HG03280 (cell line): Measurements from ENCODE around the gene JADE1.

Experiments used
- ATAC-seq: cut with Tn5 transposase; IDR thresholded peaks from one replicate; pipeline ENCODE4 v1.9.1; 2021; ENCODE audit warnings: mild to moderate bottlenecking, moderate library complexity; ENCODE audit not compliant: unreplicated experiment

Gene JADE1

DNA sequence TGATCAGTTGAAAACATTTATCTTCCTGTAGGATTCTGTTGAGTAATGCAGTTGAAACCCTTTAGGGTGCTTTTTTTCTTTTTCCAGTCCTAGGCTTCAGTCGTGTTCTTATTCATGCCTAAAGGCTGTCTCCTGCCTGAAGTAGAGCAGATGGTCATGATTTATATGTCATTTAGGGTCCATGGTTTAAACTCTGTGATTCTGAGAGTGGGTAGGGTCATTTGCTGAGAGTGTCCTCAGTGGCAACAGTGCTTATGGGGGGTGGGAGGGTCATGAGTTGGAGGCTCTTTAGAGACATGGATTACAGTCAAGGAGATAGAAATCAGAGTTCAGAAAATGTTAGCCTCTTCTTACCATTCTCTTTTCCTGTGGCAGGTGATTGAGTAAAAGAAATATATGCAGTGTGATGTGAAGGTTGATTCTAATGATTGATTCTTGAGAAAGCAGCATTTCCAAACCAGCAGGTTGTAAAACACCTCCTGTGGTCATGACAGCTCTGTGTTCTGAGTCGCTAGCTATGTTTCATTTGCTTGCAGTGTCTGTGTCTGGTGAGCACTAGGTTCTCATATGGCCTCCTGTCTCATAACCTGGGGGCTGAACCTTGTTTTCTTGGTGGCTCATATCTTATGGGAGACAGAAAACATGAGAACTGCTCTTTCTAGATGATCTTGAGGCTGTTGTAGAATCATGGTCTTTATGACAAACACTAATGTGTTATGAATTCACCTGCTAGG, 60.4 kb downstream of the JADE1 start:
- ATAC-seq: no peak

DNA sequence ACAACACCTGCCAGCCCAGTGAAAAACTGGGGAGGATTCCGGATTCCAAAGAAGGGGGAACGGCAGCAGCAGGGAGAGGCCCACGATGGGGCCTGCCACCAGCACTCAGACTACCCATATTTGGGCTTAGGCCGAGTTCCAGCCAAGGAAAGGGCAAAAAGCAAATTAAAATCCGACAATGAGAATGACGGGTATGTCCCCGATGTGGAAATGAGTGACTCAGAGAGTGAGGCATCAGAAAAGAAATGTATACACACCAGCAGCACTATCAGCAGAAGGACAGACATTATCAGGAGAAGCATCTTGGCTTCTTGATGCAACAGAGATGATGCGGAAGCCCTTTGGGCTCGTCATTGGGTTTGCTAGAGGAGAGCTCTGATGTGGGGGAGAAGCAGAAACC, 62.4 kb downstream of the JADE1 start:
- no peak for ATAC-seq

- no peak for ATAC-seq
These were observed 66.7 kb downstream of the JADE1 start for GRCh38 chr4:128876200-128876599.

DNA sequence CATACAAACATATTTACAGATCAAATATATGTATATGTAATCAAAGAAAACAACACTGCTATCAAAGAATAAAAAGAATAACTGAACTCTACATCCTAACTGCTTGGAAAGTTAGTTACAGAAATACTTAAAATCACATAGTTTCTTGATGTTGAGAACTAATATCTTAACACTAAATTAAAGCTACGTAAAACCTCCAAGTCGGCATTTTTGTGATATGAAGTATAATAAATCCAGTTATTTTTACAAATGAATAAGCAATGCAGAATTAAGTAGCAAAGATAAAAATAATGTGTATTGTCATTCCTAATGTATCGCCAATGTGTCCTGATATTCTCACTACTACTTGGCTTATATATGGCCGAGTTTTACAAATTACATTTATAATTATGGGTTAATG, 68.4 kb downstream of the JADE1 start:
- ATAC-seq: no peak

DNA sequence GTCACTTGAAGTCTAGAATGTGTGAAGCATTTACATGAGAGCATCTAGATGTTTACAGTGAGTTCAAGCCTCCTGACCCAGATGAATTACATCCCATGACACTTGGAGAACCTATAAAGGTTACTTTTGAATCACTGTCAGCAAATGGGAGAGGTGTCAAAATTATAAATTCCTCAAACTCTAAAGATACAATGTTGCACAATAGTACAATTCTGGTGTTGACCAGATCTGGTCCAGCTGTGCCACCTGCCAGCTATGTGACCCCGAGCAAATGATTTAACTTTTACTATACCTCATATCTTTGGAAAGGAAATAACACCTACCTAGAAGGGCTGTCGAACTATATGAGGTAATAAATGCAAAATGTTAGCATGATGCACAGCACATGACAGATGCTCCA, 69.8 kb downstream of the JADE1 start:
- no peak for ATAC-seq

DNA sequence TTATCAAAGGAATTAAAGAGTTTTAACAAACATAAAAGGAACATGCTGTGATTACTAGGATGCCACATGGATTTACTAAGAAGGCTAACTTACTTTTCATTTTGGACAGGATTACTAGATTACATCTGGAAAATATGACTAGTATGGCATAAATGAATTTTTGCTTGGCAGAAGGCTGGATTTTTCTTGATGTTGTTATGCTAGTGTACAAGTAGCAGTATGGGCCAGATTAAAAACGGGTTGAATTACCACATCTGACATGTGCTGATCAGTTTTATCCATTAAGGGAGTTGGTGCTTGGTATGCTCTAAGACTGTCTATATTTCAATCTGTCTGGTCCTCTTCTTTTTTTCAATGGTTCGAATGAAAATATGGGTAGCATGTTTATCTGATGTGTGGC, 70.5 kb downstream of the JADE1 start:
- no peak for ATAC-seq

DNA sequence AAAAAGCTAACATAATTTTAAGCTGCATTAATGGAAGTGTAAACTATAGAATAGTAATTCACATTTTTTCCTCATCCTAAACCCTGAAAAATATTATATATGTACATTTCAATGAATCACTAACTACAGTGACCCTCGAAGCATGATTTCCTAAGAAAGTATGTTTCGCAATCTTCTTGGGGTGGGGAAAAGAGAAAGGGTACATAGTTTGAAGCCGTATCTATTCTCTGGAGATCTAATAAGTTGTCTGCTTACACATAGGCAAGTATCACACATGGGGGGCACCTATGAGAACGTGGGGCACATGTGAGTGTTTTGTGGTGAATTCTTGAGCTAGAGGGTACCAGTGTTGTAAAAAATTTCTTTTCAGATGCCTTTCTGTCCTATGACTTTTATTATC, 71.2 kb downstream of the JADE1 start:
- ATAC-seq: no peak

DNA sequence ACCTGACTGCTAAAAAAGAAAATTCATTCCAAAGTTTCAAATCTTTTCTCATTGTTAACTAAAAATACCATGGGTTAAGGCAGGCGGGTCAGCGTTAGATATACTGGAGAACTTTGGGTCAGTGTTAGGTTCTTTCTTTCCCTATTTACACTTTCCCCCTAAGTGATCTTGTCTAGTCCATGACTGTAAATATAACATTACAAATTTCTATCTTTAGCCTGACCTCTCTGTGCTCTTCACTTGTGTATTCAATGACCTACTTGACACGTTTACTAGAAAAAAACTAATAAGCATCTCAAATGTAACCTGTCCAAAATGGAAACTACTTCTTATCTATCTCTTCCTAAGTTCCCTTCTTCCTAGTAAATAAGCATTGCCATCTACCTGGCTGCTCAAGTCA, 95.3 kb downstream of the JADE1 start:
- no peak for ATAC-seq

- no peak for ATAC-seq
These were observed 97.1 kb downstream of the JADE1 start for GRCh38 chr4:128906581-128906980.

- ATAC-seq: no peak
These were observed 98.5 kb downstream of the JADE1 start for GRCh38 chr4:128907981-128908380.

GRCh38 chr4:128908735-128909134, 99.2 kb downstream of the JADE1 start:
- ATAC-seq: no peak

DNA sequence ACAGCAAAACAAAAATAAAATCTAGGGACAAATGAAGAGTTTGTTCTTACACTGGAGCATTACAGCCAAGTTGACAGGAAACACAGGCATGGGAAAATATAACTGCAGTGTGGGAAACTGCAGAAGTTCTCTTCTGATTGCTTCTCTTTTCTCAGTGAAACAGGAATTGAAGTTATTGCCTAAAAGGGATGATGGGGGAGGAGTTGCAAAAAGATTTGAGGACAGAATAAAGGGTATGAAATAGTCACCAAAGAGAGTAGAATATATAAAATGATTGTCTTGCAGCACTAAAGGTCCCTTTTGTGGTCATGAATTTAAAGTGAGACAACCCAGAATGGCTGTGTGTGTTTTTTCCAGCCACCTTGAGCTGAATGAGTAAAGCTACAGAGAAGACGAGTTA, 103.7 kb downstream of the JADE1 start:
- no peak for ATAC-seq

DNA sequence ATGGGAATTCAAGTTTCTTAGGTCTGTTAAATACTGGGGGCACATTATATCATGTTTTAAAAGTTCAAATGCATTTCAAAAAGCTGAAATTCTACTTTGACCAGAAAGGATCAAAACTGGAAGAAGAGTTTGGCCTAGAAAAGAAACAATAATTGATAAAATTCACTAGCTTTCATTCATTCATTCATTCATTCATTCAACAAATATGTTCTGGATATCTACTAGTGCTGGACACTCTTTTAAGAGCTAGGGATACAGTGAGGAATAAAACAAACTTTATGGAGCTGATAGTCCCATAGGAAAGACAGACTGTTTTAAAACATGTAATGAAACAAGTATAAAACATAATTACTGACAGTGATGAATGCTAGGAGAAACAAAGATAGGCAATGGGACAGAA, 106.0 kb downstream of the JADE1 start:
- ATAC-seq: no peak

DNA sequence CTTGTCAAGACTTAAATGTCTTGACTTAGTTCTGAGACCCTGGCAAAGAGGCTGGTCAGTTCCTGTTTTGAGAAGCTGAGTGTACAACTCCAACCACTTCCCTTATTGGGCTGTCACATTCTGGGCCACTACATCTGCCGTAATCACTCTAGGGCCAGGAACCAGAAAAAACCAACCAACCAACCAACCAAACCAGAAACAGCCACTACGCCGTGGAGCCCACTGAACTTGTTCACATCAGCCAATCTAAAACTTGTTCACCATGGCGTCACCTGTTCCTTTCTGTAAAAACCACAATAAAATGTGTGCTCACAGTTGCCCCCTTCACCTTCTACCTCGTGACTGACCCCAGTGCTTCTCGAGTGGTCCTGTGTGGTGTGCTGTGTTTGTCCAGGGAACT, 107.3 kb downstream of the JADE1 start:
- ATAC-seq: peak; percentile 69

DNA sequence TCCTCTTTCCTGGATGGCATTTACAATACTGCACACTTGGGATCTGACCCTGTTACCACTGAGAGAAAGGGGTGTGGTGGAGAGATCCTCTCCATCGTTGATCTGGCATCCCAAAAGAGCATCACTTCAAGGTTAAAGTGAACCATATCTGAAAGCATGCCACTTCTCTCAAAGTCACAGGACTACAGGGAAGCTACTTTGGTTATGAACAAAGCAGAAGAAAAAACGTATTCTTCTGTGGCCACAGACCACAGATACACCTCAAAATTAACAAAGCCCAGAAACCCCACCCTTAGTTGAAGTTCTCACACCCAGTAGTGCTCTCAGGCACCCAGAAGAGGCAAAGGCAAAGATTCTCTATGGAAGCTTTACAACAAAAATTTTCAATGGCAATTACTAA, 108.3 kb downstream of the JADE1 start:
- ATAC-seq: peak; percentile 67

GRCh38 chr4:128921954-128922353, 112.5 kb downstream of the JADE1 start:
- no peak for ATAC-seq
